Skeletal muscle satellite cell (primary cell): ENCODE measurements around the gene UGP2.

ENCODE experiments used
- H3K27me3 ChIP-seq: 2 replicates; pipeline ENCODE4 v1.7.0; 2013; ENCODE audit warnings: low read length; ENCODE audit not compliant: control insufficient read depth, insufficient read depth
- H3K36me3 ChIP-seq: 2 replicates; pipeline ENCODE4 v1.7.0; 2013; ENCODE audit warnings: mild to moderate bottlenecking, control low read depth, low read length; ENCODE audit not compliant: insufficient read depth
- H3K4me1 ChIP-seq: 2 replicates; pipeline ENCODE4 v1.7.0; 2013; ENCODE audit warnings: low read length; ENCODE audit not compliant: control insufficient read depth, insufficient read depth
- H3K4me2 ChIP-seq: 2 replicates; pipeline ENCODE4 v1.7.0; 2013; ENCODE audit warnings: mild to moderate bottlenecking, low read length
- H3K4me3 ChIP-seq: 2 replicates; pipeline ENCODE4 v1.7.0; 2013; ENCODE audit warnings: low read length
- H3K9ac ChIP-seq: 2 replicates; pipeline ENCODE4 v1.7.0; 2013; ENCODE audit warnings: mild to moderate bottlenecking, low read depth, low read length, moderate library complexity
- H3K9me3 ChIP-seq: replicated peaks from 2 replicates; pipeline ENCODE4 v1.7.0; 2013; ENCODE audit warnings: mild to moderate bottlenecking, control low read depth, low read length

UGP2 gene

GRCh38 chr2:63851691-63852311 is 10.1 kb downstream of the UGP2 start:
- Histone ChIP-seq H3K9me3 (no peaks in the 10 kb centered on the region), H3K27me3 (no peaks in the 10 kb centered on the region), H3K9ac (no peak overlapping the region), H3K36me3 (peaks cover 23% of the 10 kb centered on the region), H3K4me2 (no peak overlapping the region), H3K4me1 (peaks cover 58% of the 10 kb centered on the region), H3K4me3 (no peak overlapping the region)

GRCh38 chr2:63853527-63854310 is 12.0 kb downstream of the UGP2 start:
- Histone ChIP-seq H3K4me2 (peak overlapping the region; percentile 0), H3K27me3 (no peaks in the 10 kb centered on the region), H3K36me3 (peaks cover 41% of the 10 kb centered on the region), H3K9ac (no peak overlapping the region), H3K9me3 (no peaks in the 10 kb centered on the region), H3K4me1 (peaks cover 56% of the 10 kb centered on the region), H3K4me3 (no peak overlapping the region)

- H3K4me3 ChIP-seq = no peak overlapping the region
- H3K4me1 ChIP-seq = peaks cover 37% of the 10 kb centered on the region
- H3K9me3 ChIP-seq = no peaks in the 10 kb centered on the region
- H3K27me3 ChIP-seq = no peaks in the 10 kb centered on the region
- H3K4me2 ChIP-seq = no peak overlapping the region
- H3K9ac ChIP-seq = no peak overlapping the region
- H3K36me3 ChIP-seq = peaks cover 57% of the 10 kb centered on the region
Observed at GRCh38 chr2:63855418-63856302, 14.0 kb downstream of the UGP2 start.

GRCh38 chr2:63856303-63856603 is 14.6 kb downstream of the UGP2 start:
- Histone ChIP-seq H3K9ac (no peak overlapping the region), H3K4me2 (no peak overlapping the region), H3K27me3 (no peaks in the 10 kb centered on the region), H3K4me3 (no peak overlapping the region), H3K36me3 (peaks cover 59% of the 10 kb centered on the region), H3K4me1 (peaks cover 31% of the 10 kb centered on the region), H3K9me3 (no peaks in the 10 kb centered on the region)

GRCh38 chr2:63858291-63858690 is 16.6 kb downstream of the UGP2 start:
- peaks cover 20% of the 10 kb centered on the region for H3K4me1 ChIP-seq
- H3K4me2 ChIP-seq = no peak overlapping the region
- H3K4me3 ChIP-seq = no peak overlapping the region
- no peak overlapping the region for H3K9ac ChIP-seq
- H3K36me3 ChIP-seq = peaks cover 64% of the 10 kb centered on the region
- H3K27me3 ChIP-seq = no peaks in the 10 kb centered on the region
- H3K9me3 ChIP-seq = no peaks in the 10 kb centered on the region

GRCh38 chr2:63861220-63861822 is 19.6 kb downstream of the UGP2 start:
- Histone ChIP-seq H3K4me2 (no peak overlapping the region), H3K36me3 (peaks cover 85% of the 10 kb centered on the region), H3K27me3 (no peaks in the 10 kb centered on the region), H3K9me3 (no peaks in the 10 kb centered on the region), H3K4me3 (no peak overlapping the region), H3K9ac (no peak overlapping the region), H3K4me1 (peaks cover 15% of the 10 kb centered on the region)

GRCh38 chr2:63862806-63863205 is 21.1 kb downstream of the UGP2 start:
- Histone ChIP-seq H3K27me3 (no peaks in the 10 kb centered on the region), H3K36me3 (peaks cover 82% of the 10 kb centered on the region), H3K4me3 (no peak overlapping the region), H3K4me1 (peaks cover 15% of the 10 kb centered on the region), H3K4me2 (no peak overlapping the region), H3K9ac (no peak overlapping the region), H3K9me3 (no peaks in the 10 kb centered on the region)

GRCh38 chr2:63863707-63864106 is 22.0 kb downstream of the UGP2 start:
- H3K4me3 ChIP-seq = no peak overlapping the region
- peaks cover 78% of the 10 kb centered on the region for H3K36me3 ChIP-seq
- no peaks in the 10 kb centered on the region for H3K9me3 ChIP-seq
- H3K9ac ChIP-seq = no peak overlapping the region
- no peaks in the 10 kb centered on the region for H3K27me3 ChIP-seq
- peaks cover 15% of the 10 kb centered on the region for H3K4me1 ChIP-seq
- H3K4me2 ChIP-seq = no peak overlapping the region

- H3K36me3 ChIP-seq = peaks cover 67% of the 10 kb centered on the region
- peaks cover 15% of the 10 kb centered on the region for H3K4me1 ChIP-seq
- H3K9me3 ChIP-seq = no peaks in the 10 kb centered on the region
Observed at GRCh38 chr2:63865159-63865799, 23.6 kb downstream of the UGP2 start.

GRCh38 chr2:63866009-63866709 is 24.5 kb downstream of the UGP2 start:
- H3K9me3 ChIP-seq = no peaks in the 10 kb centered on the region
- H3K4me2 ChIP-seq = no peak overlapping the region
- no peak overlapping the region for H3K4me3 ChIP-seq
- H3K9ac ChIP-seq = no peak overlapping the region
- H3K36me3 ChIP-seq = peaks cover 63% of the 10 kb centered on the region
- H3K27me3 ChIP-seq = no peaks in the 10 kb centered on the region
- H3K4me1 ChIP-seq = peaks cover 23% of the 10 kb centered on the region

More at GRCh38 chr2:63865159-63865799, 23.6 kb downstream of the UGP2 start:
- H3K27me3 ChIP-seq = no peaks in the 10 kb centered on the region
- H3K9ac ChIP-seq = no peak overlapping the region
- no peak overlapping the region for H3K4me3 ChIP-seq
- no peak overlapping the region for H3K4me2 ChIP-seq
